ENCODE results near the gene PRIM2.
"Not testable (repeated sequence)": the region's sequence is repeated elsewhere in the genome, so short reads cannot be mapped to it uniquely, and the experiment has no call there.

The PRIM2 gene

GRCh38 chr6:57505251-57505650 is 187.8 kb downstream of the PRIM2 start:
- not testable (repeated sequence) for DNase-seq (ENCODE audit: low read depth)

GRCh38 chr6:57510390-57510789 is 193.0 kb downstream of the PRIM2 start:
- DNase-seq (ENCODE audit: low read depth) = not testable (repeated sequence)

- not testable (repeated sequence) for DNase-seq (ENCODE audit: low read depth)
Observed at GRCh38 chr6:57515171-57515570, 197.7 kb downstream of the PRIM2 start.

- not testable (repeated sequence) for DNase-seq (ENCODE audit: low read depth)
Observed at GRCh38 chr6:57515845-57516244, 198.4 kb downstream of the PRIM2 start.

- not testable (repeated sequence) for DNase-seq (ENCODE audit: low read depth)
Observed at GRCh38 chr6:57516776-57517175, 199.3 kb downstream of the PRIM2 start.

GRCh38 chr6:57519198-57519597 is 201.8 kb downstream of the PRIM2 start:
- not testable (repeated sequence) for DNase-seq (ENCODE audit: low read depth)

GRCh38 chr6:57521085-57521484 is 203.7 kb downstream of the PRIM2 start:
- not testable (repeated sequence) for DNase-seq (ENCODE audit: low read depth)

- DNase-seq (ENCODE audit: low read depth) = not testable (repeated sequence)
Observed at GRCh38 chr6:57523221-57523620, 205.8 kb downstream of the PRIM2 start.

GRCh38 chr6:57529755-57530154 is 212.3 kb downstream of the PRIM2 start:
- DNase-seq (ENCODE audit: low read depth) = not testable (repeated sequence)

- DNase-seq (ENCODE audit: low read depth) = not testable (repeated sequence)
Observed at GRCh38 chr6:57532660-57533059, 215.2 kb downstream of the PRIM2 start.

- not testable (repeated sequence) for DNase-seq (ENCODE audit: low read depth)
Observed at GRCh38 chr6:57535121-57535520, 217.7 kb downstream of the PRIM2 start.

GRCh38 chr6:57535994-57536393 is 218.6 kb downstream of the PRIM2 start:
- DNase-seq (ENCODE audit: low read depth) = not testable (repeated sequence)

- not testable (repeated sequence) for DNase-seq (ENCODE audit: low read depth)
Observed at GRCh38 chr6:57537916-57538315, 220.5 kb downstream of the PRIM2 start.

GRCh38 chr6:57551961-57552360 is 234.5 kb downstream of the PRIM2 start:
- not testable (repeated sequence) for DNase-seq (ENCODE audit: low read depth)

GRCh38 chr6:57557855-57558254 is 240.4 kb downstream of the PRIM2 start:
- not testable (repeated sequence) for DNase-seq (ENCODE audit: low read depth)

GRCh38 chr6:57559170-57559569 is 241.7 kb downstream of the PRIM2 start:
- DNase-seq (ENCODE audit: low read depth) = not testable (repeated sequence)

GRCh38 chr6:57562233-57562632 is 244.8 kb downstream of the PRIM2 start:
- DNase-seq (ENCODE audit: low read depth) = not testable (repeated sequence)

GRCh38 chr6:57572119-57572518 is 254.7 kb downstream of the PRIM2 start:
- not testable (repeated sequence) for DNase-seq (ENCODE audit: low read depth)

GRCh38 chr6:57572844-57573243 is 255.4 kb downstream of the PRIM2 start:
- DNase-seq (ENCODE audit: low read depth) = not testable (repeated sequence)

GRCh38 chr6:57577023-57577422 is 259.6 kb downstream of the PRIM2 start:
- not testable (repeated sequence) for DNase-seq (ENCODE audit: low read depth)

- DNase-seq (ENCODE audit: low read depth) = not testable (repeated sequence)
Observed at GRCh38 chr6:57579489-57579888, 262.1 kb downstream of the PRIM2 start.

- not testable (repeated sequence) for DNase-seq (ENCODE audit: low read depth)
Observed at GRCh38 chr6:57581586-57581985, 264.2 kb downstream of the PRIM2 start.

- not testable (repeated sequence) for DNase-seq (ENCODE audit: low read depth)
Observed at GRCh38 chr6:57601105-57601504, 283.7 kb downstream of the PRIM2 start.

GRCh38 chr6:57605303-57605702 is 287.9 kb downstream of the PRIM2 start:
- not testable (repeated sequence) for DNase-seq (ENCODE audit: low read depth)

Measured in stimulated activated CD8-positive, alpha-beta memory T cell treated with anti-CD3 and anti-CD28 coated beads, Interleukin-12 subunit alpha, Interleukin-12 subunit beta, amount 100 ng/mL, for 1 hour (primary cell).